Measurements from ENCODE around the gene SORBS1. TPM values are rescaled to one million over a fixed set of nuclear protein-coding genes. Genes with fewer than 3 reads are reported as not detected.

The SORBS1 gene
- total RNA-seq, 4 donors from 2014 or later: 92.2 to 308 (median 150) TPM

DNA sequence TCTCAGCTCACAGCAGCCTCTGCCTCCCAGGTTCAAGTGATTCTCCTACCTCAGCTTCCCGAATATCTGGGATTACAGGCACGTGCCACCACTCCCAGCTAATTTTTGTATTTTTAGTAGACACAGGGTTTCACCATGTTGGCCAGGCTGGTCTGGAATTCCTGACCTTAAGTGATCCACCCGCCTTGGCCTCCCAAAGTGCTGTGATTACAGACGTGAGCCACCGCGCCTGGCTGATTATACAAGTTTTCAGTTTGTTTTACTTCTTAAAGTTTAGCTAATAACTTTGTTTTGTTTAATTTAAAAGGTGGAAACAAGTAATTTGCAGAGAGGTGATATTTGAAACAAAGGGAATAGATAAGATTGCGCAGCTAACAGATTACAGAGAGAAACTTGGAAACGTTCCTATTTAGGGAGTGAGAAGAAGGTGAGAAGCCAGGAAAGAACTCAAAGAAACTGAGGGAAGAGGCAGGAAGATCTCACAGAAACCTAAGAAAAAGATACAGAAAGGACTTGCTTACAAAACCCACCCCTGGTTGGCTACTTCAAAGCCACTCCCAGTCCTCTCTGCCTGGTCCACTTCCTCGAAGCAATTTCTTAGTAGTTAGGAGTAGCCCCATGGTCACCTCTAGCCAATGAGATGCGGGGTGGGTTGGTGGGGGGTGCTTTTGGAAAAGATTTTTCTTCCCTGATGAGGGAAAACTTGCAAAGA, 255.4 kb downstream of the SORBS1 start:
- no peak for DNase-seq
- Histone ChIP-seq H3K36me3 (no peaks in the 10 kb centered on the region), H3K27me3 (no peaks in the 10 kb centered on the region), H3K4me3 (no peak overlapping the region), H3K4me1 (peaks cover 6 to 46% (median 28%) of the 10 kb centered on the region in 4 donors), H3K27ac (peak overlapping the region in 1 of 4 donors; percentile 11), H3K9me3 (no peaks in the 10 kb centered on the region)
- TF ChIP-seq POLR2A (IDR thresholded peaks at IDR 0.05) (no peak), POLR2AphosphoS5 (IDR thresholded peaks at IDR 0.05) (no peak), EP300 (IDR thresholded peaks at IDR 0.05; ENCODE audit: low read depth) (no peak)
- TF ChIP-seq, protein P1, sequence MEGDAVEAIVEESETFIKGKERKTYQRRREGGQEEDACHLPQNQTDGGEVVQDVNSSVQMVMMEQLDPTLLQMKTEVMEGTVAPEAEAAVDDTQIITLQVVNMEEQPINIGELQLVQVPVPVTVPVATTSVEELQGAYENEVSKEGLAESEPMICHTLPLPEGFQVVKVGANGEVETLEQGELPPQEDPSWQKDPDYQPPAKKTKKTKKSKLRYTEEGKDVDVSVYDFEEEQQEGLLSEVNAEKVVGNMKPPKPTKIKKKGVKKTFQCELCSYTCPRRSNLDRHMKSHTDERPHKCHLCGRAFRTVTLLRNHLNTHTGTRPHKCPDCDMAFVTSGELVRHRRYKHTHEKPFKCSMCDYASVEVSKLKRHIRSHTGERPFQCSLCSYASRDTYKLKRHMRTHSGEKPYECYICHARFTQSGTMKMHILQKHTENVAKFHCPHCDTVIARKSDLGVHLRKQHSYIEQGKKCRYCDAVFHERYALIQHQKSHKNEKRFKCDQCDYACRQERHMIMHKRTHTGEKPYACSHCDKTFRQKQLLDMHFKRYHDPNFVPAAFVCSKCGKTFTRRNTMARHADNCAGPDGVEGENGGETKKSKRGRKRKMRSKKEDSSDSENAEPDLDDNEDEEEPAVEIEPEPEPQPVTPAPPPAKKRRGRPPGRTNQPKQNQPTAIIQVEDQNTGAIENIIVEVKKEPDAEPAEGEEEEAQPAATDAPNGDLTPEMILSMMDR (IDR thresholded peaks at IDR 0.05): no peak
- in situ Hi-C loops (cut with MboI; ENCODE audit: low pct_ligation_motif_present in 1 of 4, low pct_unique_long_range_greater_than_20kb in 1 of 4, low sequenced_read_pairs in 3 of 4) (no loop called here), intact Hi-C loops (cut with DNase I; ENCODE audit: low total_unique reads) (no loop called here)
- 41 to 48% methylated on average over 5 to 10 of the region's 10 CpGs for WGBS, 2 donors (ENCODE audit: low coverage in 1 of 2)

DNA sequence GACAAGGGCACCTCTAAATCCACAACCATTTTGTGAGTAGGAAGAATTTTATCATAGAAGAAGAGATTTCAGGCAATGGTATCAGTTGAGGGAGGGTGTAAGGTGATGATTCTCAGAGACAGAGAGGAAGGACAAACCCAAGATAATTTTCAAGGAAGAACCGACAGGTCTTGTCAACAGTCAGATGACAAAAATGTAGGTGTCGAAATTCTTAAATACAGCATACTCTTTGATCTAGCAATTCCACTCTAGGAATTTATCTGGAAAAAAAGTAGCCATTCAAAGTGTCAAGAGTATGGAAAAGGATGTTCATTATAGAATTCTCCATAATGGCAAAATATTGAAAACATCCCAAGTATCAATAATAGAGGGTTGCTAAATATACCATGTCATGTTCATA, 256.2 kb downstream of the SORBS1 start:
- in situ Hi-C loops (cut with MboI; ENCODE audit: low pct_ligation_motif_present in 1 of 4, low pct_unique_long_range_greater_than_20kb in 1 of 4, low sequenced_read_pairs in 3 of 4) (no loop called here), intact Hi-C loops (cut with DNase I; ENCODE audit: low total_unique reads) (no loop called here)
- TF ChIP-seq, protein P1 (IDR thresholded peaks at IDR 0.05): no peak
- TF ChIP-seq EP300 (IDR thresholded peaks at IDR 0.05; ENCODE audit: low read depth): no peak
- TF ChIP-seq POLR2A (IDR thresholded peaks at IDR 0.05): no peak
- Histone ChIP-seq H3K4me3 (no peak overlapping the region), H3K4me1 (peaks cover 6 to 40% (median 21%) of the 10 kb centered on the region in 4 donors), H3K36me3 (no peaks in the 10 kb centered on the region), H3K27ac (no peak overlapping the region), H3K27me3 (no peaks in the 10 kb centered on the region), H3K9me3 (no peaks in the 10 kb centered on the region)
- 90 to 93% methylated on average over 2 of the region's 2 CpGs for WGBS, 2 donors (ENCODE audit: low coverage in 1 of 2)
- no peak for DNase-seq

GRCh38 chr10:95304463-95304862, 256.7 kb downstream of the SORBS1 start:
- intact Hi-C loops (cut with DNase I; ENCODE audit: low total_unique reads) (no loop called here), in situ Hi-C loops (cut with MboI; ENCODE audit: low pct_ligation_motif_present in 1 of 4, low pct_unique_long_range_greater_than_20kb in 1 of 4, low sequenced_read_pairs in 3 of 4) (no loop called here)
- H3K27me3 ChIP-seq: no peaks in the 10 kb centered on the region
- H3K36me3 ChIP-seq: no peaks in the 10 kb centered on the region
- peaks cover 3 to 34% (median 18%) of the 10 kb centered on the region in 4 donors for H3K4me1 ChIP-seq
- TF ChIP-seq POLR2AphosphoS5 (IDR thresholded peaks at IDR 0.05): no peak
- no peak for TF ChIP-seq POLR2A (IDR thresholded peaks at IDR 0.05)
- TF ChIP-seq EP300 (IDR thresholded peaks at IDR 0.05; ENCODE audit: low read depth): no peak
- TF ChIP-seq, protein P1 (IDR thresholded peaks at IDR 0.05): no peak
- 41 to 61% methylated on average over 4 of the region's 4 CpGs for WGBS, 2 donors (ENCODE audit: low coverage in 1 of 2)
- H3K9me3 ChIP-seq: no peaks in the 10 kb centered on the region
- H3K27ac ChIP-seq: peak overlapping the region in 1 of 4 donors; percentile 14
- no peak for DNase-seq
- no peak overlapping the region for H3K4me3 ChIP-seq

DNA sequence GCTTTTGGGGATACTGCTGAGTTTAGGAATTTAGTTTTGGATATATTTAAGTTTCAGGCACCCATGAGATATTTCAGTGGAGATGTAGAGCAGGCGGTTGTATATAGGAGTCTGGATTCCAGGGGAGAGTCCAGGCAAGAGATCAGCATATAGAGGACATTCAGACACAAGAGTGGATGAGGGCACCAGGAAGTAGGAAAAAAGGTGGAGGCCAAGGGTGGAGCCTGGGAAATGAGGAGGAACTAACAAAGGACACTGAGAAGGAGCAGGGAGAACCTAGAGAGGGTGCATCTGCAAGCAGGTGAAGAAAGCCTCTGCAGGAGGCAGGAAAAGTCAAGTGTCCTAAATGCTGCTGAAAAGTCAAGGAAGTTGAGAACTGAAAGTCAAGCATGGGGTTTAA, 257.2 kb downstream of the SORBS1 start:
- WGBS, 2 donors (ENCODE audit: low coverage in 1 of 2): 75 to 97% methylated on average over 1 of the region's 1 CpG

More for the DNA sequence above, 257.2 kb downstream of the SORBS1 start:
- Histone ChIP-seq H3K36me3 (no peaks in the 10 kb centered on the region), H3K4me1 (peaks cover 3 to 29% (median 13%) of the 10 kb centered on the region in 4 donors), H3K9me3 (no peaks in the 10 kb centered on the region), H3K27ac (peak overlapping the region in 1 of 4 donors; percentile 14), H3K4me3 (no peak overlapping the region), H3K27me3 (no peaks in the 10 kb centered on the region)
- intact Hi-C loops (cut with DNase I; ENCODE audit: low total_unique reads) (no loop called here), in situ Hi-C loops (cut with MboI; ENCODE audit: low pct_ligation_motif_present in 1 of 4, low pct_unique_long_range_greater_than_20kb in 1 of 4, low sequenced_read_pairs in 3 of 4) (no loop called here)
- DNase-seq: no peak
- TF ChIP-seq POLR2A (IDR thresholded peaks at IDR 0.05) (no peak), POLR2AphosphoS5 (IDR thresholded peaks at IDR 0.05) (no peak), EP300 (IDR thresholded peaks at IDR 0.05; ENCODE audit: low read depth) (no peak)
- TF ChIP-seq, protein P1 (IDR thresholded peaks at IDR 0.05): no peak
